HepG2 (cell line): Measurements from ENCODE around the gene UCP2. TPM values are rescaled to one million over a fixed set of nuclear protein-coding genes. Genes with fewer than 3 reads are reported as not detected.

Experiments used
- ARNT2 ChIP-seq: sonication (generic); formaldehyde crosslinking; IDR thresholded peaks from 2 replicates; pipeline ENCODE4 v1.8.0; 2022; ENCODE audit warnings: mild to moderate bottlenecking, low read depth, missing genetic modification reagents, moderate library complexity
- FOXO4 ChIP-seq: sonication (generic); formaldehyde crosslinking; conservative IDR thresholded peaks from 2 replicates; pipeline ENCODE4 v1.8.1; 2023; ENCODE audit warnings: missing genetic modification reagents
- HNRNPLL ChIP-seq: fragments of 200-400 bp; formaldehyde crosslinking; IDR thresholded peaks from 2 replicates; pipeline ENCODE4 v1.6.1; 2017; ENCODE audit warnings: mild to moderate bottlenecking, low read depth, low read length; ENCODE audit not compliant: poor library complexity, severe bottlenecking
- JUND ChIP-seq: sonication (generic); formaldehyde crosslinking; IDR thresholded peaks from 2 replicates; pipeline ENCODE4 v1.8.0; 2022; ENCODE audit warnings: mild to moderate bottlenecking, missing genetic modification reagents
- MXI1 ChIP-seq: IDR thresholded peaks from 3 replicates; pipeline ENCODE4 v1.6.1; 2012; ENCODE audit warnings: low read depth, low read length, inconsistent platforms, borderline replicate concordance
- NPAS2 ChIP-seq: sonication (generic); formaldehyde crosslinking; IDR thresholded peaks from 2 replicates; pipeline ENCODE4 v1.8.0; 2022; ENCODE audit warnings: mild to moderate bottlenecking, missing genetic modification reagents, borderline replicate concordance
- POLR2A ChIP-seq, 2 experiments: IDR thresholded peaks; 2 replicates each; pipeline ENCODE4 v1.6.1; 2011; ENCODE audit warnings: low read depth in 2 of 2, low read length in 2 of 2, mild to moderate bottlenecking in 1 of 2, moderate library complexity in 1 of 2; ENCODE audit not compliant: insufficient read depth in 1 of 2
- PRPF4 ChIP-seq: fragments of 200-400 bp; formaldehyde crosslinking; IDR thresholded peaks from 2 replicates; pipeline ENCODE4 v1.6.1; 2016; ENCODE audit warnings: low read length, low read depth; ENCODE audit not compliant: poor library complexity, severe bottlenecking
- SCMH1 ChIP-seq: sonication (generic); formaldehyde crosslinking; IDR thresholded peaks from 2 replicates; pipeline ENCODE4 v1.9.0; 2021; ENCODE audit warnings: missing genetic modification reagents, mild to moderate bottlenecking, borderline replicate concordance
- SRY ChIP-seq: sonication (generic); formaldehyde crosslinking; IDR thresholded peaks from 2 replicates; pipeline ENCODE4 v1.8.0; 2022; ENCODE audit warnings: mild to moderate bottlenecking, missing genetic modification reagents
- TBP ChIP-seq: sonication (generic); formaldehyde crosslinking; IDR thresholded peaks from 2 replicates; pipeline ENCODE4 v1.5.0; 2020; ENCODE audit warnings: missing genetic modification reagents
- TFDP1 ChIP-seq: IDR thresholded peaks from 2 replicates; pipeline ENCODE4 v1.6.1; 2016; ENCODE audit warnings: missing compliant biosample characterization, missing genetic modification reagents, borderline replicate concordance
- ZBTB38 ChIP-seq: sonication (generic); formaldehyde crosslinking; IDR thresholded peaks from 2 replicates; pipeline ENCODE4 v1.5.1; 2020; ENCODE audit warnings: mild to moderate bottlenecking, missing genetic modification reagents
- ZNF10 ChIP-seq: sonication (generic); formaldehyde crosslinking; IDR thresholded peaks from 2 replicates; pipeline ENCODE4 v1.4.0; 2020; ENCODE audit warnings: mild to moderate bottlenecking, low read depth, missing genetic modification reagents, borderline replicate concordance
- ZNF260 ChIP-seq: sonication (generic); formaldehyde crosslinking; IDR thresholded peaks from 2 replicates; pipeline ENCODE4 v1.4.0; 2020; ENCODE audit warnings: missing genetic modification reagents, low read depth, mild to moderate bottlenecking, borderline replicate concordance
- ZNF331 ChIP-seq: sonication (generic); formaldehyde crosslinking; IDR thresholded peaks from 2 replicates; pipeline ENCODE4 v1.4.0; 2020; ENCODE audit warnings: missing genetic modification reagents
- ZNF549 ChIP-seq: sonication (generic); formaldehyde crosslinking; IDR thresholded peaks from 2 replicates; pipeline ENCODE4 v1.5.0; 2020; ENCODE audit warnings: missing genetic modification reagents
- ZNF597 ChIP-seq: sonication (generic); formaldehyde crosslinking; IDR thresholded peaks from 2 replicates; pipeline ENCODE4 v1.5.0; 2020; ENCODE audit warnings: missing genetic modification reagents
- ZNF616 ChIP-seq: sonication (generic); formaldehyde crosslinking; IDR thresholded peaks from 2 replicates; pipeline ENCODE4 v1.5.0; 2020; ENCODE audit warnings: low read depth, mild to moderate bottlenecking, missing genetic modification reagents
- ZNF672 ChIP-seq: sonication (generic); formaldehyde crosslinking; IDR thresholded peaks from 2 replicates; pipeline ENCODE4 v1.8.1; 2022; ENCODE audit warnings: missing genetic modification reagents
- ZNF724P ChIP-seq: sonication (generic); formaldehyde crosslinking; IDR thresholded peaks from 2 replicates; pipeline ENCODE4 v1.8.0; 2022; ENCODE audit warnings: missing genetic modification reagents, borderline replicate concordance
- ZNF772 ChIP-seq: sonication (generic); formaldehyde crosslinking; IDR thresholded peaks from 2 replicates; pipeline ENCODE4 v1.5.0; 2020; ENCODE audit warnings: mild to moderate bottlenecking, missing genetic modification reagents
- polyA plus RNA-seq, 8 experiments: library from polyadenylated mRNA; depleted of rRNA in 3 of 8; stranded (reverse) in 7 of 8; unstranded in 1 of 8; fragments of >200 nt; fragmentation: Illumina TruSeq in 4 of 8; extraction: Trizol in 4 of 8; gene quantifications; 2 replicates each; pipeline versions ENCODE4 v1.2.1 to v1.2.3, GENCODE V29; 2011 to 2016; ENCODE audit warnings: low read depth in 4 of 8, missing spikeins in 1 of 8, mixed read lengths in 1 of 8; ENCODE audit not compliant: insufficient read depth in 1 of 8
- total RNA-seq, 5 experiments: library from RNA; depleted of rRNA; stranded (reverse); fragments of >200 nt; fragmentation: Illumina TruSeq; extraction: Trizol; gene quantifications; 2 replicates each; pipeline ENCODE4 v1.2.3, GENCODE V29; 2016; ENCODE audit warnings: low read depth in 1 of 5
- TF ChIP-seq, protein P1 (sequence below): sonication (generic); formaldehyde crosslinking; IDR thresholded peaks from 2 replicates; pipeline ENCODE4 v1.4.0; 2020; ENCODE audit warnings: low read depth, mild to moderate bottlenecking, missing genetic modification reagents
- TF ChIP-seq, protein P2 (sequence below): sonication (generic); formaldehyde crosslinking; IDR thresholded peaks from 2 replicates; pipeline ENCODE4 v1.4.0; 2020; ENCODE audit warnings: missing genetic modification reagents
- TF ChIP-seq, protein P3 (sequence below): sonication (generic); formaldehyde crosslinking; conservative IDR thresholded peaks from 2 replicates; pipeline ENCODE4 v1.8.0; 2022; ENCODE audit warnings: mild to moderate bottlenecking, moderate library complexity, missing genetic modification reagents

The UCP2 gene
- total and polyA plus RNA-seq, 2 of the 13 experiments (the other 11 are each of a cell fraction or from before 2014, with no cell fraction given) = 2.7 to 3.2 TPM

- TF ChIP-seq, protein P1, sequence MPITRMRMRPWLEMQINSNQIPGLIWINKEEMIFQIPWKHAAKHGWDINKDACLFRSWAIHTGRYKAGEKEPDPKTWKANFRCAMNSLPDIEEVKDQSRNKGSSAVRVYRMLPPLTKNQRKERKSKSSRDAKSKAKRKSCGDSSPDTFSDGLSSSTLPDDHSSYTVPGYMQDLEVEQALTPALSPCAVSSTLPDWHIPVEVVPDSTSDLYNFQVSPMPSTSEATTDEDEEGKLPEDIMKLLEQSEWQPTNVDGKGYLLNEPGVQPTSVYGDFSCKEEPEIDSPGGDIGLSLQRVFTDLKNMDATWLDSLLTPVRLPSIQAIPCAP (CRISPR knock-in tag) = no peak
- TF ChIP-seq PRPF4 = no peak
- peak; percentile 69 for TF ChIP-seq HNRNPLL
- TF ChIP-seq, protein P2, sequence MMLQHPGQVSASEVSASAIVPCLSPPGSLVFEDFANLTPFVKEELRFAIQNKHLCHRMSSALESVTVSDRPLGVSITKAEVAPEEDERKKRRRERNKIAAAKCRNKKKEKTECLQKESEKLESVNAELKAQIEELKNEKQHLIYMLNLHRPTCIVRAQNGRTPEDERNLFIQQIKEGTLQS (CRISPR knock-in tag) = no peak
- TF ChIP-seq, protein P3, sequence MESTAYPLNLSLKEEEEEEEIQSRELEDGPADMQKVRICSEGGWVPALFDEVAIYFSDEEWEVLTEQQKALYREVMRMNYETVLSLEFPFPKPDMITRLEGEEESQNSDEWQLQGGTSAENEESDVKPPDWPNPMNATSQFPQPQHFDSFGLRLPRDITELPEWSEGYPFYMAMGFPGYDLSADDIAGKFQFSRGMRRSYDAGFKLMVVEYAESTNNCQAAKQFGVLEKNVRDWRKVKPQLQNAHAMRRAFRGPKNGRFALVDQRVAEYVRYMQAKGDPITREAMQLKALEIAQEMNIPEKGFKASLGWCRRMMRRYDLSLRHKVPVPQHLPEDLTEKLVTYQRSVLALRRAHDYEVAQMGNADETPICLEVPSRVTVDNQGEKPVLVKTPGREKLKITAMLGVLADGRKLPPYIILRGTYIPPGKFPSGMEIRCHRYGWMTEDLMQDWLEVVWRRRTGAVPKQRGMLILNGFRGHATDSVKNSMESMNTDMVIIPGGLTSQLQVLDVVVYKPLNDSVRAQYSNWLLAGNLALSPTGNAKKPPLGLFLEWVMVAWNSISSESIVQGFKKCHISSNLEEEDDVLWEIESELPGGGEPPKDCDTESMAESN (CRISPR knock-in tag) = 0 out of 2 replicates have a peak, but pooled peaks have one; percentile 40
- TF ChIP-seq TFDP1 (CRISPR knock-in tag) = no peak
- no peak for TF ChIP-seq SRY (CRISPR knock-in tag)
- no peak for TF ChIP-seq ZNF260 (CRISPR knock-in tag)
- TF ChIP-seq ARNT2 (CRISPR knock-in tag) = peak; percentile 13; the same call in 1 of the 2 replicates
- no peak for TF ChIP-seq ZNF549
- TF ChIP-seq JUND (CRISPR knock-in tag) = no peak
- TF ChIP-seq ZNF672 = 0 out of 2 replicates have a peak, but pooled peaks have one; percentile 20
- no peak for TF ChIP-seq ZNF331 (CRISPR knock-in tag)
- 0 out of 2 replicates have a peak, but pooled peaks have one; percentile 7 for TF ChIP-seq ZNF724P (CRISPR knock-in tag)
- no peak for TF ChIP-seq ZNF10 (CRISPR knock-in tag)
- 0 out of 2 replicates have a peak, but pooled peaks have one; percentile 60 for TF ChIP-seq ZNF597 (CRISPR knock-in tag)
- TF ChIP-seq TBP (CRISPR knock-in tag) = no peak
- no peak for TF ChIP-seq SCMH1 (CRISPR knock-in tag)
- no peak for TF ChIP-seq NPAS2 (CRISPR knock-in tag)
- peak in 1 of 2 experiments; percentile 60; a peak in 1 of 4 replicates for TF ChIP-seq POLR2A (IDR thresholded peaks at IDR 0.05; ENCODE audit: insufficient read depth in 1 of 2, low read depth in 2 of 2, low read length in 2 of 2)
- peak; percentile 22; the same call in 1 of the 3 replicates for TF ChIP-seq MXI1
- TF ChIP-seq ZBTB38 (CRISPR knock-in tag) = peak; percentile 60; the same call in 1 of the 2 replicates
- 0 out of 2 replicates have a peak, but pooled peaks have one; percentile 61 for TF ChIP-seq FOXO4 (CRISPR knock-in tag)
- TF ChIP-seq ZNF772 (CRISPR knock-in tag) = peak; percentile 9; the same call in 1 of the 2 replicates
- no peak for TF ChIP-seq ZNF616
Measured at GRCh38 chr11:73982595-73982989, at the start of gene UCP2 (continued).
